HG02798 (cell line): Measurements from ENCODE around the gene NOTCH3.

Experiments used
- ATAC-seq: cut with Tn5 transposase; IDR thresholded peaks from one replicate; pipeline ENCODE4 v1.9.1; 2021; ENCODE audit warnings: mild to moderate bottlenecking; ENCODE audit not compliant: unreplicated experiment, poor library complexity

Gene NOTCH3

GRCh38 chr19:15128162-15128770 lies 72.5 kb downstream of the NOTCH3 start:
- ATAC-seq: no peak

DNA sequence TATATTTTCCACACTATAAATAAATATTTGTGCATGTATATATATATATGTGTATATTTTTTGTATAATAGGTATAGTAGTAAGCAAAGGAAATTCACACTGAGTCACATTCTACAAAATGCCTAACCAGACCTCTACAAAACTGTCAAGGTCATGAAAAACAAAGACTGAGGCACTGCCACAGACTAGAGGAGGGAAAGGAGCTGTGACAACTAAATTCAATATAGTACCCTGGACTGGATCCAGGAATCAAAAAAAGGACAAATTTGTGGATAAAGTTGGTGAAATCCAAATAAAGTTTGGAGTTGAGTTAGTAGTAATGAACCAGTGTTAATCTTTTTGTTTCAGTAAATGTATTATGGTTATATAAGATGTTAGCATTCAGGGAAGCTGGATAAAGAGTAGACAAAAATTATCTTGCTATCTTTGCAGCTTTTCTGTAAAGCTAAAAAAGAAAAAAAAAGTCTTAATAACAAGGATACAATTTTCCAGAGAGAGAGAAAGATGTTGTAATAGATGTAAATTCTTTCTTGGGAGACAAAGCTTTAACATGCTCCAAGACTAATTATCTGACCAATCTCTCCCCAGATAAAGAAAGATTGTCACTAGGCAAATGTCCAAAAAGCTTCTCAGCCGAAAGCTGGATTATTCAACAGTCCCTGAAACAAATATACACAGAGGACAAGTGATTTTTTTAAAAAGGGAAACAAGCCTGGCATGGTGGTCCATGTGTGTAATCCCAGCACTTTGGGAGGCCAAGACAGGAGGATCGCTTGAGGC lies 74.5 kb downstream of the NOTCH3 start:
- ATAC-seq: no peak

DNA sequence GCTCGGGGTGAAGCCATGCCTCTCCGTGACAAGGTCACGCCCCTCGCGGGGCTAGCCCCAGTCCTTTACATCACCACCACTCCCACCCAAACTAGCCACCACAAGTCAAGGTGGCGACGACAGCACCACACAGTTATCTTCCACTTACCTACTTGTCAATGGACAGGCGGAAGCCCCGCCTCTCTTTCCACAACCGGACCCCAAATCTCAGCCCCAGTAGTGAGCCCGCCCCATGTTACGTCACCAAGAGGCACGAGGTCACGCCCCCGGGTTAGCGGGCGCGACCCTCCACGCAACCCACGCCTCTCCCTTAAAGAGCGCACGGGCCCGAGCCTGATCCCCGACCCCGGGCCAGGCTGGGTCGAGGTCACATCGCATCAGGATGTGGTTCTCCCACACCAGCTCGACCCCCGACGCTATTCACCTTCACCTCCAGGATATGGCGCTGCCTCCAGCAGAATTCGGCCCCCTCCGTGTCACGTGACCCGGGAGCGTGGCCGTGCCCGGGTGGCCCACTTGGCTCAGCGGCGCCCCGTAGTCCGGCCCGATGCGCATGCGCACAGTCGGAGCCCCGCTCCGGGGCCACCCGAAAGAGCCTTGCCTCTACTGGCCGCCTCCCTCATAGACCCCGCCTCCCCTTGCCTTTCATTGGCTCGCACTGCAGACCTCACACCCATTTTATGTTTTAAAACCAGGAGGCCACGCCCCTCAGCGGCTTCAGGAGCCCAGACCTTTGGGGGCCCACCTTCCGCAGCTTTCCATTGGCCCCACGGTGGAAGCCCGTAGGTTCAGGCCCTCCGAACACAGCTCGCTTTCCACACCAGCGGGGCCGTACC lies 75.3 kb downstream of the NOTCH3 start:
- ATAC-seq: peak; percentile 94

DNA sequence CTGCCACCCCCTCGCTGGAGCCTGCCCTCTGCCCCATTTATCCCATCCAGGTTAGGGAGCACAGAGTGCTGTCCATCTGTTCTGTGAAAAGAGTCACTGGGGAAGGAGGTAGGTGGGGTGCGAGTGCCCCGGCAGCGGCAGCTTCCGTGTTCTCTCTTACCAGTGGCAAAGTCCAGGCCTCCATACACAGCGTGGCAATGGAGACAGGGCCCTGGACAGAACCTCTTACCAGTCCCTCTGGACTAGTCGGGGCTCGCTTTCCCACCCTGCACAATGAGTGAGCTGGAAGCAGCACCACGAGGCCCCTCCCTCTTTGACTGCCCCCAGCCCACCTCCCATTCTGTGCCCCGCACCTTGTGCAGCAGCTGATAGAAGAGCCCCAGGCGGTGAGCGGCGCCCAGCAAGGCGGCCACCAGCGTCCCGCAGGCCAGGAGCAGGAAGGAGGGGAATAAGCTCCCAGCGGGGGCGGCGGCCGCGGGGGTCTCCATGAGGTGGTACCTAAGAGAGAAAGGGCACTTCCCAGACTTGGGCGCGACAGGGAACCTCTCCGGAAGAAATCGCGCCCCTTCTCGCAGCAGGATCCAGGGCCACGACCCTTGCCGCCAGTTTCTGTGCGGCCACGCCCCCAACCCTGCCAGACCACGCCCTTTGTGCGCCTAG lies 76.1 kb downstream of the NOTCH3 start:
- ATAC-seq: no peak

GRCh38 chr19:15123900-15124299 lies 76.9 kb downstream of the NOTCH3 start:
- no peak for ATAC-seq

- ATAC-seq: no peak
These were observed 77.5 kb downstream of the NOTCH3 start for GRCh38 chr19:15123031-15123890.

DNA sequence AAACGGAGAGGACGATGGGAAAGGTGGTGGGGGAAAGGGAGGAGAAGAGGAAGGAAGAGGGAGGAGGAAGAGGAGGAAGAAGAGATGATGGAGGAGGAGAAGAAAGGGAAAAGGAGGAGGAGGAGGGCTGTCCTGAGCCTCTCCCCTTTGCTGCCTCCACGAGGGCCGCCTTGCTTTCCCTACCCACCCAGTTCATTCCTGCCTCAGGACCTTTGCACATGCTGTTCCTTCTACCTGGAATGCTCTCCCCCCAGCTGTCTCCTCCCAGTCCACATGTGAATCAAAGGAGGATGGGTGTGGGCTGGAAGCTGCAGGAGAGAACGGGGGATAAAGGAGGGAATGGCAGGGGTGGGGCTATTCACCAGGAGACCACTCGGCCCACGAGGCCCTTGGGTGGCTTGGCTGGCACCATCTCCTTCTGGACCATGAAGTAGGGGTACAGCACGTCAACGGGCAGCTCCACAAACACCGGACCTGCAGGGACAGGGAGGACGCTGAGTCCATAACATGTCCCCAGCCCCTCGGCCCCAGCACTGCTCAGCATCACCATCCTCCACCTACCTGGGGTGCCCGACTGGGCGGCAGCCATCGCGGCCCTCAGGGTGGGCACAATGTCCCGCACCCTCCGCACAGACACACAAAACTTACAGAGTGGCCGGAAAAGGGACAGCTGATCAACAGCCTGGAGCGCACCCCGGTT lies 78.3 kb downstream of the NOTCH3 start:
- ATAC-seq: no peak

GRCh38 chr19:15120135-15121026 lies 80.4 kb downstream of the NOTCH3 start:
- ATAC-seq: no peak

DNA sequence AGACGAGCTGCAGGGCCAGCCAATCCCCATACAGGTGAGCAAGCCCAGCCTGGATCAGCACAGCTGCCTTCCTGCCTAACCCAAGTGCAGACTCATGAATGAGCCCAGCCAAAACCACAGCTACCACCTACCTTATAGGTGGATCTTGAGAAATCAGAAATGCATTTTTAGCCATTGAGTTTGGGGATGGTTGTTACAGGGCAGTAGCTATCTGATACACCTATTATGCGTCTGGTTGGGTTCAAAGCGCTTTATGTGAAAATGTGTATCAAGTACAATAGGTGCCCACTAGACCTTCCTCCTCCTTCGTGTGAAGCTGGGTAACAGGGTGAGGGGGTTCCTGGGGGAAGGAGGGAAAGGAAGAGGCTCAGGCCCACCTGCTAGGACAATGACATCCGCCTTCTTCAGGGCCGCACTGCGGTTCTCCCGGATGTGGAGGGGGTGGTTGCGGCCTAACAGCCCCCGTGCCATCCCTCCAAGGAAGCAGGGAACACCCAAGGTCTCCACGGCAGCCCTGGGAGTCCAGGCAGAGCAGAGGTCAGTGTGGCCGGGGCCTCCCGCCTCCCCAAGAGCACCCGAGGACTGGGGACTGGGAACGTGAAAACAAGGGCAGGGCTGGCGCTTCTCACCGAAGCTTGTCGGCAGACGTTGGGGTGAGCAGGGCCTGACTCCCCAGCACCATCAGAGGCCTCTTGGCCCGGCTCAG lies 81.9 kb downstream of the NOTCH3 start:
- ATAC-seq: no peak

- ATAC-seq: no peak
These were observed 82.5 kb downstream of the NOTCH3 start for GRCh38 chr19:15118248-15118647.

DNA sequence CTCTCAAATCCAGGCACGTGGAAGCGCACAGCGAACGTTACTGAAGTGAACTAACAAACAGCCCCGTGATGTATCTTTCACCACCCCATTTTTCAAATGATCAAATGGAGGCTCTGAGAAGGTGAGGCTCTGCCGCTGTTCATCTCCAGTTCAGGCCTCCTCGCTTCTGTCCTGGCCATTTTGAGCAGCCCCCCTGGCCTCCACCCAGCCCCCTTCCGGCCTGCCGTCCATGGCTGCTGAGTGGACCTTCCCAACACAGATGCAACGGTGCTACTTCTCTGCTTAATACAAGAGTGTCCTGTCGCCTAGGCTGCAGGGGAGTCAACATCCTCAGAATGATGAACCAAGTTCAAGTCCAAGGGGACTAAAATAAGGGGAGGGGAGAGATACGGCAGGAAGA lies 83.9 kb downstream of the NOTCH3 start:
- ATAC-seq: no peak

- no peak for ATAC-seq
These were observed 84.8 kb downstream of the NOTCH3 start for GRCh38 chr19:15115762-15116615.

DNA sequence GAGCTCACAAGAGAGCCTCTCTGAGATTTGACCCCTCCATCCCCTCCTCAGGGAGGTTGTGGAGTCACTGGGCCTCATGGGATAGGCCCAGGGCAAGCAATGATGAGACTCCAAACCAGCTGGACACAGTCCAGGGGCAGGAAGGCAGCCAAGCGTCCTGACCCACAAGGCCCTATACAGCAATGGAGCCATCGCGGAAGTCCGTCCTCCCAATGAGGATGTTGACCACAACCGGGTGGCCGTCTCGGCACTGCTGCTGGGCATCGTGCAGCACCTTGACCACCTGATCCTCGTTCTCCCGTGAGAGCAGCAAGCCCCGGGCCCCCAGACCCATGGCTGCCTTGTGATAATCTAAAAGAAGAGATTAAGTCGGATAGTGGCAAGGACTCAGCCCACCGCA lies 85.7 kb downstream of the NOTCH3 start:
- ATAC-seq: no peak

GRCh38 chr19:15114153-15114540 lies 86.6 kb downstream of the NOTCH3 start:
- ATAC-seq: no peak

DNA sequence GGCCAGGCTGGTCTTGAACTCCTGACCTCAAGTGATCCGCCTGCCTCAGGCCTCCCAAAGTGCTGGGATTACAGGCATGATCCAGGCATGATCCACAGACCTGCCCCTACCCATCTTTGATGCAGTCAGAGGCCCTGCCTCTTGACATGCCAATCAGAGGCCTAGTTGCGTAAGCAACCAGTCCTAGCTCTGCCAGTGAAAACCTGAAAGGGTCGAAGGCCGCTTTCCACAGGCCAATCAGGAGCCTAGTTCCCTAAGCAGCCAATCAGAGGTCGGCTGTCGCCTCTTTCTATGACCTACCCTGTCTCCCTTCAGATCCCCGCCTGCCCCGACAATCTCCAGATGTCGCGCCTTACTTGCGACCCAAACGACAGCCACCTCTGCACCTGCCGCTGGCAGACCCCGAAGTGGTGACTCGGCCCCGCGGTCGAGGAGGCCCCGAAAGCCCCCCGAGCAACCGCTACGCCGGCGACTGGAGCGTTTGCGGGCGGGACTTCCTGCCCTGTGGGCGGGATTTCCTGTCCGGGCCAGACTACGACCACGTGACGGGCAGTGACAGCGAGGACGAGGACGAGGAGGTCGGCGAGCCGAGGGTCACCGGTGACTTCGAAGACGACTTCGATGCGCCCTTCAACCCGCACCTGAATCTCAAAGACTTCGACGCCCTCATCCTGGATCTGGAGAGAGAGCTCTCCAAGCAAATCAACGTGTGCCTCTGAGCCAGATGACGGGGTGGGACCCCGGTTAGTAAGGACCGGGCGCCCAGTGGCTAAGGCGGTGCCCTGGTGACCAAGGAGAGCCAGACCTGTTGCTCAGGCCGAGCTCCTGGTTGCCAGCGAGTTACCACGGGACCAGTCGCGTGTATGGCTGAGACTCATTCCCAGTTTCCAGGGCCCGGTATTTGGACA lies 87.3 kb downstream of the NOTCH3 start:
- ATAC-seq: no peak

DNA sequence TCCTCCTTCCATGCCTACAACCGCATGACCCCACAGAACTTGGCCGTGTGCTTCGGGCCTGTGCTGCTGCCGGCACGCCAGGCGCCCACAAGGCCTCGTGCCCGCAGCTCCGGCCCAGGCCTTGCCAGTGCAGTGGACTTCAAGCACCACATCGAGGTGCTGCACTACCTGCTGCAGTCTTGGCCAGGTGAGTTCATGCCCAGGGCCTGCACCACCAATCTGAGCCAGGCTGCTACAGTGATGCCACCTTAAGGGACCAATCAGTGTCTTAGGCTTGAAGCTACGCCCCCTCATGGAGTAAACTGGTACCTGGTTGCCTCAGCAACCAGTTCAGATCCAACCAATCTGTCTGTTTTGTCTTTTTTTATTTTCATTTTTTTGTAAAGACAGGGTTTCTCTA lies 88.4 kb downstream of the NOTCH3 start:
- ATAC-seq: no peak
